ENCODE data around the gene BIN1.

The BIN1 gene

DNA sequence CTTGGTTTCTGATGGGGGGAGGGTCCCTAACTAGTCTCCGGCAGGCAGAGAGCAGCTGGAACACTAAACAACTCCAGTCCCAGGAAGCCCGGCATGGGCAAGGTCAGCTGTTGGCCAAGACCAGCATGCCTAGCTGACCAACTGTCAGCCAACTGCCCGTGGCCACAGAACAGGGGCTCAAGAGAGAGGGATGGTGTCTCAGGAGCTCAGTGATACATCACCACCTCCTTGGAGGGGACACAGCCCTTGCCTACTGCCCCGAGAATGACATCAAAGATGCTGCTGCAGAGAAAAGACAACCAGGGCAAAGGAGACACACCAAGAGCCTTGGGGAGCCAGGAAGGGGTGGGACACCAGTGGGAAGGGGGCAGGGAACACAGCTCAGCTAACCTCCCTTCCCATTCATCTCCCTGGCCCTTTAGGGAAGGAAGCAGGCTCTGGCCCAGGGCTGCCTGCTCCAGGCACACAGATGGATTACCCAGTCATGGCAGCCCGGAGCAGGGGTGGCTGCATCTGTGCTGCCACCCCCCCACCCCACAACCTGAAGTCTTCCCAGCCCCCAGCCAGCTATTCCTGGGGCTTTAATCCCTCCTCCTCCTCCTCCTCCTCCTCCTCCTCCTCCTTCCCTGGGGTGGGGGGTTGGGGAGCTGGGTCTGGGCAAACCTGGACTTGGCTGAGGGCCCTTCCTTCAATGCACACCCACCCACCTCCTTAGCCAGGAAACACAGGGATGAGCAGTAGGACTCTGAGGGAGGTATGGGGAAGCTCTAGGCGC, 1.9 kb downstream of the BIN1 start:
- ATAC-seq (replicated peaks) (no peak), DNase-seq (no peak)
- no peak overlapping the region for H3K27ac Mint-ChIP-seq
- H3K9me3 Mint-ChIP-seq, result no peaks in the 10 kb centered on the region
- peak overlapping the region; percentile 19 to 46 for H3K4me3 Mint-ChIP-seq
- no peaks in the 10 kb centered on the region for H3K36me3 Mint-ChIP-seq
- H3K27me3 Mint-ChIP-seq, result peaks cover 4 to 16% of the 10 kb centered on the region in 2 donors
- H3K4me1 Mint-ChIP-seq, result peaks cover 9 to 36% of the 10 kb centered on the region in 2 donors

DNA sequence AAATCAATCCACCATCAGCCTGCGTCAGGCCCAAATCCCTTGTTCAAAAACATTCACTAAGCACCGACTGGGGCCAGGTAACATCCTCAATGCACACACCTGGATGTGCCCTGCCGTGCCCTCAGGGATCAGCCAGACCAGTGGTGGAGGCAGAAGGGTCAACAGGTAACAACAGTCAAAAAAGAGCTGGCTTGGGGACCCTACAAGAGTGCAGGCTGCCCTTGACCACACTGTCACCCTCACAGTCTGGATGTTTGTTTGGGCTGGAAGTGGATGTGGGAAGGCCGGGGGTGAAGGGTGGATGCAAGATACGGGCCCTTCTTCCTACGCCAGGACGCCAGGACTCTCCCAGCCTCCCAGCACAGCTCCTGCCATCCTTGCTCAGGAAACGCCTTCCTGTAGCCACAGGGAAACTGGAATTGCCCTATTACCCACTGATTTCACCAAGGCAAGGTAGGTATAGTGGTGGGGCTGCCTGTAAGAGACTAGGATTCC, 2.7 kb downstream of the BIN1 start:
- no peak for ATAC-seq (replicated peaks)
- H3K4me3 Mint-ChIP-seq, result no peak overlapping the region
- no peak for DNase-seq
- H3K9me3 Mint-ChIP-seq, result no peaks in the 10 kb centered on the region
- no peaks in the 10 kb centered on the region for H3K36me3 Mint-ChIP-seq
- peaks cover 4 to 16% of the 10 kb centered on the region in 2 donors for H3K27me3 Mint-ChIP-seq
- H3K27ac Mint-ChIP-seq, result no peak overlapping the region
- peaks cover 6 to 30% of the 10 kb centered on the region in 2 donors for H3K4me1 Mint-ChIP-seq

DNA sequence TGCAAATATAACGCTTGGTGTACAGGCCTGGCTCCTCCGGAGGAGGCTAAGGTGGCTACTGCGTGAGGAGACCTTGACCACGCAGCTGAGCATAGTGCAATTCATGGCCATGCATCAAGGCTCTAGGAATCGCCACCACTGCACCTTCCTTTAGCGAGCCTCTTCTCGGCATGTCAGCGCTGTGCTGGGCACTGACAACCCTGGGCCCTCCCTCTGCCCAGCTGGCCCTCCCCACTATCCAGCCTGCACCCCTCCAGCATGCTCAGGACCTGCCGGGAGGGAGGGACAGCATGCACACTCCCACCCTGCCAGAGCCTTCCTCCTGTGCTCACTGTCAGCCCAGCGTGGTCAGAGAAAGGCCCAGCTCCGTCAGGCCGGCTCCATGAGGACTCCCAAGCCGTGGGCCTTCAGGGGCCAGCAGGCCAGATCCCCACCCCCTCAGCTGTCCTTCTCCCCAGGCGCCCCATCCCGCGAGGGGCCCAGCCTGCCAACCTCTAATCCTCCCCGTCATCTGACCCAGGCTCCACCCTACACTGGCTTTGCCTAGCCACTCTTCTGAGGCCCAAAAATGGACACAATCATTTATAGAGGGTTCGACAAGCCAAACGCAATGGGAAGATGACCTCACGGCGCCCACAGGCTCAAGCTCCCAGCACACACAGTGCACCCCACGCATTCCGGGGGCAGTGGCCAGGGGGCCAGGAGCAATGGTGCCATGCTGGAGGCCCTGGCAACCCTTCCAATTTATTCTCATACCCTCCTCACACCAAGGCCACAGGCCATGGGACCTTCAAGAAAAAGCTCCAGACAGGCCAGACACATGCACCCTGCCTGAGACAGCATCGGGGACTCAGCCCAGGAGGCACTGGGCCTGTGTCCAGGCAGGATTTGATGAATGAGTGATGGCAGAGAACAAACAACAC, 3.5 kb downstream of the BIN1 start:
- DNase-seq (no peak), ATAC-seq (replicated peaks) (no peak)
- Mint-ChIP-seq H3K27ac (no peak overlapping the region), H3K9me3 (no peaks in the 10 kb centered on the region), H3K4me1 (peaks cover 5 to 27% of the 10 kb centered on the region in 2 donors), H3K36me3 (no peaks in the 10 kb centered on the region), H3K4me3 (no peak overlapping the region), H3K27me3 (peaks cover 4 to 16% of the 10 kb centered on the region in 2 donors)

DNA sequence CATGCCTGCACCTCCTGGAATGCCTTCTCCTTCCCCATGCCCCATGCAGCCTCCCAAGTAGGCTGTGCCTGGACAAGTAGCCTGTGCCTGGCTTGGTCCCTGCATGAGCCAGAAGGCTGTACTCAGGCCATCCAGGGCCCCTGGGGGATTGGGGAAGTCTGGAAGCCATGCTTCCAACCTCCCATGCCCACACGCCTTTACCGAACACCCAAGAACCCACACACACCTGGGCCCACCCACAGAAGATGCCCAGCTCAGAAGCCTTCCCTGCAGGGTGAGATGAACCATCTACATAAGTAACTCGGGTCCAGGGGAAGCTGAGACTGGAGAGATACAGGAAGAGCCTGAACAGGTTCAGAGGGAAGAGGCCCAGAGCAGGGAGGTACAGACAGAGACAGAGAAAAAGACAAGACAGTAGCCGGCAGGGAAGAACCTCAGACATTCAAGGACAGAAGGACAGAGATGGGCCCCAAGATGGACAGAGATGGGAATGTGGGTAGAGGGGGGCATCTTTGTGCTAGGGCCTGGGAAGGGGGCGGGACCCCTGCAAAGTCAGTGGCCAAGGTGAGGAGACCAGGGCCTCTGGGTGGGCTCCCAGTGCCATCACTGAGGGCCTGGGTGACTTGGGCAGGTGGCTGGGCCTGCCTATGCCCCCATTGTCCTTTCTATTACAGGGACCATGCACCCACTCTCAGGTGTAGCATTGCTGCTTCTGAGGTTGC, 4.3 kb downstream of the BIN1 start:
- H3K9me3 Mint-ChIP-seq, result no peaks in the 10 kb centered on the region
- no peak overlapping the region for H3K27ac Mint-ChIP-seq
- H3K36me3 Mint-ChIP-seq, result no peaks in the 10 kb centered on the region
- peaks cover 4 to 16% of the 10 kb centered on the region in 2 donors for H3K27me3 Mint-ChIP-seq
- DNase-seq (no peak), ATAC-seq (replicated peaks) (no peak)
- peaks cover 7 to 24% of the 10 kb centered on the region in 2 donors for H3K4me1 Mint-ChIP-seq
- no peak overlapping the region for H3K4me3 Mint-ChIP-seq

DNA sequence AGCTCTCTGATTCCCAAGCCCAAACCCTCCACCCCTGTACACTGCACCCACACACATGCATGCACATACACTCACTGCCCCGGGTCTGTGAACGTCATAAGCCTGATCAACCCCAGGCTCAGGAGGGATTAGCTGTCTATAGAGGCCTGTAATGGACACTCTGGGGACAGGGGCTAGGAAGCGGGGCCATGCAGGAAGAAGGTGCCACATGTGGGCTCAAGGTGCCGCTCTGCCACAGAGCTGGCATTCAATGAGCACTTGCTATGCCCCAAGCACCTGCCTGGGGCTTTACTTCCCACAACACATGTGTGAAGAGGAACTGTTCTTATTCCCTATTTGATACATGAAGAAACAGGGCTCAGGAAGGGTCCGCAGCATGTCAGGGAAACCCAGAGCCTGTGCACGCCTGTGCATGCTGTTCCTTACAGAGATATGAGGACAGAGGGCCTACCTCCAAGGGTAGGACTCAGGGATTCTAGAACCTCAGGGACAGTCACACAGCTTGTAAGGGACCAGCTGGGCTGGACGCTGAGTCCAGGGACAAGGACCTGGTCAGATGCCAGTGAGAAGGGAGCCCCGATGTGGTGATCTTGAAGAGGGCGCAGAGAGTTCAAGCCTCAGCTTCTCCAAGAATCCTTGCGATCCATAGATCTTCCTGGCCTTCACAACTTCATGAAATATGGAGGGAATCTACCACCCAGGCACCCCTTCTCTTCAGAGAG, 5.0 kb downstream of the BIN1 start:
- H3K4me3 Mint-ChIP-seq, result no peak overlapping the region
- no peaks in the 10 kb centered on the region for H3K36me3 Mint-ChIP-seq
- no peak overlapping the region for H3K27ac Mint-ChIP-seq
- H3K9me3 Mint-ChIP-seq, result no peaks in the 10 kb centered on the region
- peaks cover 6 to 23% of the 10 kb centered on the region in 2 donors for H3K4me1 Mint-ChIP-seq
- ATAC-seq (replicated peaks) (no peak), DNase-seq (no peak)
- H3K27me3 Mint-ChIP-seq, result peaks cover 4 to 16% of the 10 kb centered on the region in 2 donors

DNA sequence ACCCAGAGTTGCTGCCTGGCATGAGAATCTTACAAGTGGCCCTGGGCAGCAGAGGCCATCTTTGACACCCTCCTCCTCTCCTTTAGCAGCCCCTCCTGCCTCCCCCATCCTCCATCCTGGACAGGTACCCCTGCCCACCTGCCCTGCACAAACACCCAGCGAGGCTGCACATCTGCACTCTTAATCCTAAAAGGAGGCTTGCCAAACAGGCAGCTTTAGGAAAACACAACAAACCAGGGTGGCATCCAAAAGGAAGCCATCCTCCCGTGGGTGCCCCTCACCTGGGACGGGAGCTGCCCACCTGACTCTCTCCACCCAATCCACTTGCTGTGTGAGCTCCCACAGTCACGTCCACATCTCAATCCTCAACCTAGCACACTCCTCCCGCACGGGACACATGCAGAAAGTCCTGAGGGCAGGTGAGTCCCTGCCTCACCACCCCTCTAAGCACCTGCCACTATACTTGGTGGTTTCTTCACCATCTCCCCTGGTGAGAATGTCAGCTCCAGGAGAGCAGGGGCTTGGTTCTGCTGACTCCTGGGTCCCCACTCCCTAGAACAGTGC, 5.8 kb downstream of the BIN1 start:
- Mint-ChIP-seq H3K36me3 (no peaks in the 10 kb centered on the region), H3K4me1 (peaks cover 3 to 16% of the 10 kb centered on the region in 2 donors), H3K9me3 (no peaks in the 10 kb centered on the region), H3K4me3 (no peak overlapping the region), H3K27ac (no peak overlapping the region), H3K27me3 (peaks cover 4 to 11% of the 10 kb centered on the region in 2 donors)
- no peak for ATAC-seq (replicated peaks)
- DNase-seq, result no peak

DNA sequence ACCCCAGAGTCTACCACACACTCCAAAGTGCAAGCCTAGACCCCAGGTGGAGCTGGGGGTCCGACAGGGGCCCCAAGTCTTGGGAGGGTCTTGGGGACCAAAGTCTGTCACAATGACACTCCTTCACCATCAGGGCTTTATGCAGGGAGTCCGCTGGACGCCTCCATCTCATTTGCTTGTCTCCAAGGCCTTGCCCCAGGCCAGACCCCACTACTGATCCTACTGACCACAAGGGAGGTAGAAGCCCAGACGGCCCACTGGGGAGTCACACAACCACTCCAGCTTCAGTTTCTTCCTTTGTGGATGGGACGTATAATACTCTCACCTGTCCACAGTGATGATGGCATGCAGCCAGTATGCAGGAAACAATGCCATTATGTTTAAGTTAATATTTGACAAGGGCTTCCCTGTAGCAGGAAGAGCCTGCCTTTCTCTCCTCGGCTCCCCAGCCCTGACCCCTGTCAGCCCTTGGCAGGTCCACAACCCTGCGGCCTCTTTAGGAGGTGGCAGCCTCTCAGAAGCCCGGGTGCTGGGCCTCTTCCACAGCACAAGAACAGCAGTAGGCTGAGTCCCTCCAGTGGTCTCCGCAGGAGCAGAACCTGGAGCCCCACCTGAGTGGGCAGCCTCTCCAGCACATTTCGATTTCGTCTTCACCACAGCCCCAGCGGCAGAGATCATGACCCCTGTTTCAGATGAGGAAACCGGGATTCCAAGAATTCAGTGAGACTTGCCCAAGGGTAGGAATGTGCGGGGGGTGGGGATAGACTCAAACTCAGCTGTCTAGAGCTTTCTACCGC, 6.5 kb downstream of the BIN1 start:
- Mint-ChIP-seq H3K4me3 (no peak overlapping the region), H3K4me1 (peaks cover 4 to 11% of the 10 kb centered on the region in 2 donors), H3K9me3 (no peaks in the 10 kb centered on the region), H3K27me3 (peaks cover 4 to 9% of the 10 kb centered on the region in 2 donors), H3K27ac (no peak overlapping the region), H3K36me3 (no peaks in the 10 kb centered on the region)
- no peak for DNase-seq
- no peak for ATAC-seq (replicated peaks)

DNA sequence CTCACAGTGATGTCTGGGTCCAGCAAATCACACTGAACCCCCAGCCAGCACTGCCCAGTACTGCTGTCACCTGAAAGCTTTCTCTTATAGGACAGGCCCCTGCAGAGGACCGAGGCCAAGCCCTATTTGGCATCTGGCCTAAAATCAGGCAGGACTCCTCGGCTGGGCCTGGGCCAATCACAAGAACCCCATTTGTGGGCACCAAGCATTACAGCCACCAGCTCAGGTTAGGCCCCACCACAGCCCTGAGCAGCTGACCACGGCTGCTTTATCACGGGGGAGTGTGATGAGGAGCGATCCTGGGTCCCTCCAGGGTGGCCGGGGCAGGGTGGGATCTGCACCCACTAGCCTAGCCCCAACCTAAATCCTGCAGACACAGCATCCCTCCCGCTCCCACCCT, 8.2 kb downstream of the BIN1 start:
- ATAC-seq (replicated peaks), result no peak

DNA sequence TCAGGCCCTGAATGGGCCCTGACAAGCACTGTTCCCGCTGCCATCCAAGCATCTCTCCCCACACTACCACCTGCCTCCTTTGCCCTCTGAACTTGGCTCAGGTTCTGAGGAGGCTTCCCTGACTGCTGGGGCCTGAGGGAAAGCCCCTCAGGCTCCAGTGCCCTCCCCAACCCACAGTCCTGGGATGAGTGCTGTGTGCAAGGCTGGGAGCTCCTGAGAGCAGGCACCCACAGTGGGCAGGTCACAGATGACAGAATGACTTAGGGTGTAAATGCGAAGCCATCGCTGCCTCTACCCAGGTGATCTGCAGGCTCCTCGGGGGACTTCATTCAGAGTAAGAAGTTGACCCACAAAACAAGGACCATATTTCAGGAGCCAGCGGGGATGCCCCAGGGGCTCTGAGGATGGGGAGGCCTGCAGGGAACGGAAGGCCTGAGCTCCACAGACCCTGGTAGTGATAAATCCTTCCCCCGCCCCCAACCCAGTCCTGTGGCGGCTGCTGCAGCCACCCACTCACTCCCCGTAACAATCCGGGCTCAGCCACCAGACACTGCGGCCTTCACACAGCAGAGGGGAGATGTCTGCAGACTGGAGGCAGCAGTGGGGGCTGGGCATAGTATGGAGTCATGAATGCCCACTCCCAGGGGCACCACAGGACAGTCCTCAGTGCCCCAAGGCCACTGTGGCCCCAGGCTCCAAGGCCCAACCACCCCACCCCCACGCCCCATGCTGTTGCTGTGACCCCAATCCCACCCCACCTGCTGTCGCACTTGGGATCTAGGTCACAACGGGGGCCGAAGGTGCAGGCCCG, 8.9 kb downstream of the BIN1 start:
- H3K4me1 Mint-ChIP-seq, result peaks cover 13 to 15% of the 10 kb centered on the region in 2 donors
- peak overlapping the region; percentile 6 for H3K27ac Mint-ChIP-seq
- no peaks in the 10 kb centered on the region for H3K36me3 Mint-ChIP-seq
- H3K9me3 Mint-ChIP-seq, result no peaks in the 10 kb centered on the region
- ATAC-seq (replicated peaks) (peak in 1 of 2 donors; percentile 20), DNase-seq (no peak)
- no peak overlapping the region for H3K4me3 Mint-ChIP-seq
- H3K27me3 Mint-ChIP-seq, result peaks cover 0 to 9% of the 10 kb centered on the region in 2 donors

More for the DNA sequence above, 8.2 kb downstream of the BIN1 start:
- peaks cover 7 to 8% of the 10 kb centered on the region in 2 donors for H3K4me1 Mint-ChIP-seq
- no peaks in the 10 kb centered on the region for H3K9me3 Mint-ChIP-seq
- no peak overlapping the region for H3K27ac Mint-ChIP-seq
- no peak overlapping the region for H3K4me3 Mint-ChIP-seq
- no peaks in the 10 kb centered on the region for H3K36me3 Mint-ChIP-seq
- no peak for DNase-seq
- H3K27me3 Mint-ChIP-seq, result peaks cover 0 to 3% of the 10 kb centered on the region in 2 donors

DNA sequence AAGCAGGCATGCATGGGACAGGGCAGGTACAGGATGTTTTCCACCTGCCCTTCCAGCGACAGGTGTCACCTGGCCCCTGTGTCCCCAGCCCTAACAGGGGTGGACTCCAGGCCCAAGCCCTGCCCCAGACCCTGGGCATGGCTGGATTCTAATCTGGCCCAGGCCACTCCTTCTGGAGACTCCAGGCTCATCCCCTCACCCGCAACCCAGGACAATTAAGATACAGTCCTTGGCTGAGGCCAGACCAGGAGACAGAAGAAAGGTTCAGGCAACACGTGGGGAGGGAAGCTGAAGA, 9.5 kb downstream of the BIN1 start:
- Mint-ChIP-seq H3K4me3 (no peak overlapping the region), H3K36me3 (no peaks in the 10 kb centered on the region), H3K9me3 (no peaks in the 10 kb centered on the region), H3K4me1 (peaks cover 18 to 21% of the 10 kb centered on the region in 2 donors), H3K27me3 (peaks cover 0 to 10% of the 10 kb centered on the region in 2 donors), H3K27ac (no peak overlapping the region)
- DNase-seq, result no peak
- no peak for ATAC-seq (replicated peaks)

DNA sequence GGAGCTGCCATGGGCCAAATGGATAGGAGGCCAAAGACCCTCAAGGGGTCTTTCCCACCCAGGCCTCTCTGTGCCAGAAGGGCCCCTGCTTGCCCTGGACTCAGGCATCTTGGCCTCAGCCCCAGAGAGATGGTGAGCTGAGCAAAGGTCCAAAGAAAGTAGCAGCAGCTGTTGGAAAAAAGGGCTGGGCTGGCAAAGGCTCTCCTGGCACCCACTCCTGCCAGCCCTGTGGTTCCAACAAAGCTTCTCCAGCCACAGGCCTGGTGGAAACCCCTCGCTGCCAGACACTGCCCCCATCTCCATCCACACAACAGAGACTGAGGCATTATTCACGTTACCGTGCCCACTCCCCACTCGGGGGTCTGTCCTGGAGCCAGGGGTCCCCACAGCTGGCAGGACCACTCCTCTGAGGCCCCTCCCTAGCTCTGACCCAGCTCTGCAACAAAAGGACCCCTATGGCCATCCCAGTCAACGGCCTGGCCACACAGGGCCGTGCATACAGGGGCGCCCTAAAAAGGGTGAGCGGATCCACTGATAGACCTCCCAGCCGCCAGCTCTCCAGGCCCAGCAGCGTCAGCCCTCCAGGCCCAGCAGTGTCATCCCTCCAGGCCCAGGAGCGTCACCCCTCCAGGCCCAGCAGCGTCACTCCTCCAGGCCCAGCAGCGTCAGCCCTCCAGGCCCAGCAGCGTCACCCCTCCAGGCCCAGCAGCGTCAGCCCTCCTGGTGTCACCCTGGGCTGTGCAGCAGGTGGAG, 10.1 kb downstream of the BIN1 start:
- no peak for DNase-seq
- no peak for ATAC-seq (replicated peaks)
- H3K4me3 Mint-ChIP-seq, result no peak overlapping the region
- H3K27me3 Mint-ChIP-seq, result peaks cover 0 to 10% of the 10 kb centered on the region in 2 donors
- no peak overlapping the region for H3K27ac Mint-ChIP-seq
- H3K4me1 Mint-ChIP-seq, result peaks cover 20 to 24% of the 10 kb centered on the region in 2 donors
- no peaks in the 10 kb centered on the region for H3K36me3 Mint-ChIP-seq
- H3K9me3 Mint-ChIP-seq, result no peaks in the 10 kb centered on the region

DNA sequence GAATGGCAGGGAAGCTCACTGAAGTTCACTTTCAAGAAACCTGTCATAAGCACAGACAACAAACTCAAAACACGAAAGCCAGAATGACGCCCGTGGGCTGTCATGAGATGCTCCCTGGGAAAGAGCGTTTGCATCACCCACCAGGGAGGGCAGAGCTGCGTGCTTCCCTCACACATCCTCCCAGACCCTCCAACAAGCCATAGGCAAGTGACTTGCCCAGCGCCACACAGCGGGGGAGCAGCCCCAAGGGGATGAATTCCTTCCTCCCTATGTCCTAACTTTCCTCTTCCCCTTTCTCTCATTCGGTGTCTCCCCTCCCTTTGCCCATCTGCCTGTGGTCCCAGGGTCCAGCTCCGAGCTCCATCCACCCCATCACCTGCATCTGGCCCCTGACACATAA, 10.7 kb downstream of the BIN1 start:
- DNase-seq (no peak), ATAC-seq (replicated peaks) (no peak)
- no peaks in the 10 kb centered on the region for H3K36me3 Mint-ChIP-seq
- no peaks in the 10 kb centered on the region for H3K9me3 Mint-ChIP-seq
- H3K4me3 Mint-ChIP-seq, result no peak overlapping the region
- no peak overlapping the region for H3K27ac Mint-ChIP-seq
- peaks cover 20 to 24% of the 10 kb centered on the region in 2 donors for H3K4me1 Mint-ChIP-seq
- peaks cover 2 to 13% of the 10 kb centered on the region in 2 donors for H3K27me3 Mint-ChIP-seq

All from stimulated activated naive B cell treated with anti-CD40 and anti-IgM and Interleukin-4, amounts not matched to agents 10 μg/mL and 1 μg/mL and 100 μg/mL, for 72 hours (primary cell).